WI38 (cell line): ENCODE results near the gene SUFU.
A peak's percentile ranks its signal among the peaks of the same experiment; 100 is the strongest.

Experiments
- H3K4me3 ChIP-seq: 2 replicates; pipeline ENCODE4 v1.5.1; 2011; ENCODE audit warnings: low read depth, mild to moderate bottlenecking, control low read depth, low read length
- TF ChIP-seq, protein P1 (sequence below): IDR thresholded peaks from 2 replicates; pipeline ENCODE4 v1.5.1; 2012; ENCODE audit warnings: low read depth, mild to moderate bottlenecking, control low read depth, low read length

The SUFU gene

DNA sequence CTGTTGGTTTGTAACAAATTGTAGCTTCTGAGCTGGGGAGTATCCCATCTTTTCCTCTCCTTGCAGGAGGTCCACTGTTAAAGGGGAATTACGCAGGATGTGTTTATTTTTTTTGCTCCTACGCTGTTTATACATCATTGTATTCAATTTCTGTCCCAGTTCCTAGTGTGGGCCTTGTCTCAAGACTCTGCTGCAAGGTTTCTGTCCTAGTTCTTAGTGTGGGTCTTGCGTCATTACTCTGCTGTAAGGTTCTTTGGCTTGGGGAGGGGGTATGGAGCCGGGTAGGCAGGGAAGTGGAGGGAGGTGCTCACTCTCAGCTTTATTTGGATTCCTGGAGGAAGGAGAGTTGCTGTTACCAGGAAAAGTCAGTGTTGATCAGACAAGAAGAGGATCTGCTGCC is 76.5 kb downstream of the SUFU start:
- TF ChIP-seq, protein P1, sequence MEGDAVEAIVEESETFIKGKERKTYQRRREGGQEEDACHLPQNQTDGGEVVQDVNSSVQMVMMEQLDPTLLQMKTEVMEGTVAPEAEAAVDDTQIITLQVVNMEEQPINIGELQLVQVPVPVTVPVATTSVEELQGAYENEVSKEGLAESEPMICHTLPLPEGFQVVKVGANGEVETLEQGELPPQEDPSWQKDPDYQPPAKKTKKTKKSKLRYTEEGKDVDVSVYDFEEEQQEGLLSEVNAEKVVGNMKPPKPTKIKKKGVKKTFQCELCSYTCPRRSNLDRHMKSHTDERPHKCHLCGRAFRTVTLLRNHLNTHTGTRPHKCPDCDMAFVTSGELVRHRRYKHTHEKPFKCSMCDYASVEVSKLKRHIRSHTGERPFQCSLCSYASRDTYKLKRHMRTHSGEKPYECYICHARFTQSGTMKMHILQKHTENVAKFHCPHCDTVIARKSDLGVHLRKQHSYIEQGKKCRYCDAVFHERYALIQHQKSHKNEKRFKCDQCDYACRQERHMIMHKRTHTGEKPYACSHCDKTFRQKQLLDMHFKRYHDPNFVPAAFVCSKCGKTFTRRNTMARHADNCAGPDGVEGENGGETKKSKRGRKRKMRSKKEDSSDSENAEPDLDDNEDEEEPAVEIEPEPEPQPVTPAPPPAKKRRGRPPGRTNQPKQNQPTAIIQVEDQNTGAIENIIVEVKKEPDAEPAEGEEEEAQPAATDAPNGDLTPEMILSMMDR, result no peak
- H3K4me3 ChIP-seq, result 0 out of 2 replicates have a peak overlapping the region, but pooled peaks have one; percentile 9

DNA sequence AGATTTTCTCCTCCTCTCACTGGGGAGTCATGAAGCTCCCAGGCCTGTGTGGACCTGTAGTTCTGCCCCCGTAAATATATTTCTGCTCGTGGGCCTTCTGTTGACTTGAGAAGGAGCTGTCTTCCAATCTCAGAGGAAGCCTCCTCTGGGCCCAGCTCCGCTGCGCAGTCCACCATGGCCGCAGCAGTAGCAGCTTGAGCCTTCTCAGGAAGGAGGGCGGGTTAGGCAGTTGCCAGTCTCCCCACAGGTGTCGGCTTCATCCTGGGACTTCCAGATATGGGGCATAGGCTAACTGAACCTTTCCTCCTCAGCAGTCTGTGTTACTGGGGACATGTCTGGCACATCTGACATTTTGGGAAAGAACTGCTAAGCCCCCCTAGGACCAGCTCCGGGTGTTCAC is 77.6 kb downstream of the SUFU start:
- TF ChIP-seq, protein P1, result no peak
- no peak overlapping the region for H3K4me3 ChIP-seq

DNA sequence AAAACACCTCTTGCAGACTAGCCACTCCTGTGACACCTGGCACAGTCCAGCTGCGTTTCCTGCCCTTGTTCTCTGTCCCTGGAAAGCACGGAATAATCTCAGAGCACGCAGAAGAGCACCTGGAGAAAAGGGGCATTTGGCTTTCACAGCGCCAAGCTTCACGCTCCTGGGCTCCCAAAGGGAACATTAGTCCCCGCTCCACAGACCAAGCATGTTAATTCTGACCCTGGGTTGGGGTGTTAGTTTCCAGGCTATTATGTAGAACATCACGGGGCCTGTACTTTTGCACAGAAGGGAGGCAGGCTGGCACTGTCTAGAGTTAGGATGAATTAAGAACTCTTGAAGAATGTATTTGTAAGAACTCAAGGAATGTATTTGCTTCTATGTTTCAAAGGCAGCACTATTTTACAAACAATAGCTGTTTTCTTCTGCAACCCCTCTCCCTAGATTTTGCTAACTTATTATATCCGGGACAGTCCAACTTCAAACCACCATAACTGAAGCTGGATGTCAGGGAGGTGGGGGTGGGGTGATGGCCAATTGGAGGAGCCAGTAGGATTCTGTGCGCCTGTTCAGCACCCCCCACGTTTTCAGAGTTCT is 78.3 kb downstream of the SUFU start:
- TF ChIP-seq, protein P1, result no peak
- no peak overlapping the region for H3K4me3 ChIP-seq

DNA sequence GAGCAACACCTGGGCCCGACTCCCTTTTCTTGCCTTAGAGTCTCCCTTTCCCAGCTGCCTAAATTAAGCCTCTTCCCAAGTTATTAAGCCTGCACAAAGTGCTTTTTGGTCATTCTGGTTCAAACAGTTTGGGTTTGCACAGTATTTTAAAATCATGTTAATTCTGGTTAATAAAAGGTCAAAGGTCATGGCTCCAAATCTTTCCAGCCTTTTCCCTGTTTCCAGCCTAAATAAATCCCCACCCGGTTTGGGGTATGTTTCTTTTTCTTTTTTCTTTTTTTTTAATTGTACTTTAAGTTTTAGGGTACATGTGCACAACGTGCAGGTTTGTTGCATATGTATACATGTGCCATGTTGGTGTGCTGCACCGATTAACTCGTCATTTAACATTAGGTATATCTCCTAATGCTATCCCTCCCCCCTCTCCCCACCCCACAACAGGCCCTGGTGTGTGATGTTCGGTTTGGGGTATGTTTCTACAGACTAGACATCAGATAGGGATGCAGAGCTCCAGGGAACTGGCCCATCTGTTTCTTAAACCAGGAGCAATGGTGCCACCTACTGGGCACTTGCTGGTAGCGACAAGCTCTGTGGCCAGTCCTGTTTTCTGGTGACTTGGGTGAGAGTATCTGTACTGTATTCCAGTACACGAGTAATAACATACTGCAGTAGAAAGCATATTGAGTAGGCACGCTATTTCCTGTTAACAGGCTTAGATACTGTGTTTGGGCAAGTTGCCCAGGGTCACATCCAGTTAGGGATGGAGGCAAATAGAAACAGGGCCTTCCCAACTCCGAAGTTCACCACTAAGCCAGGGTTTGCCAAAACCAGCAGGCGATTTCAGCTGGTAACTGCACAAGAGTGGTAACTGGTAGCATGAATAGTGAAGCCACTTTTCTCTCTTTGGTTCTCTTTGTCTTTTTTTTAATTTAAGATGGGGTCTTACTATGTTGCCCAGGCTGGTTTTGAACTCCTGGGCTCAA is 80.0 kb downstream of the SUFU start:
- no peak overlapping the region for H3K4me3 ChIP-seq
- TF ChIP-seq, protein P1, result peak; percentile 76

DNA sequence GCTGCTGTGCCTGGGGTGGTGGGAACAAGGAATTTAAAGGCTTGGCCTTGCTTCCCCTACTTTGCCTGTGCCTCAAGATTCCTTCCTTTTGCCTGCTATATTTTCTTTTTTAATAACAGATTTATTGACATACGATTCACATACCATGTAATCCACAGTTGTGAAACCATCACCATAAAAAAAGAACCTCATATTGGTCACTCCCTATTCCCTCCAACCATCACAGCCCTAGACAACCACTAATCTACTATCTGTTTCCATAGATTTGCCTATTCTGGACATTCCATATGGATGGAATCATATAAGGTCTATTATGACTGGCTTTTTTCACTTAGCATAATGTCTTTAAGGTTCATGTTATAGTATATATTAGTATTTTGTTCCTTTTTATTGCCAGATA is 81.3 kb downstream of the SUFU start:
- TF ChIP-seq, protein P1, result no peak

DNA sequence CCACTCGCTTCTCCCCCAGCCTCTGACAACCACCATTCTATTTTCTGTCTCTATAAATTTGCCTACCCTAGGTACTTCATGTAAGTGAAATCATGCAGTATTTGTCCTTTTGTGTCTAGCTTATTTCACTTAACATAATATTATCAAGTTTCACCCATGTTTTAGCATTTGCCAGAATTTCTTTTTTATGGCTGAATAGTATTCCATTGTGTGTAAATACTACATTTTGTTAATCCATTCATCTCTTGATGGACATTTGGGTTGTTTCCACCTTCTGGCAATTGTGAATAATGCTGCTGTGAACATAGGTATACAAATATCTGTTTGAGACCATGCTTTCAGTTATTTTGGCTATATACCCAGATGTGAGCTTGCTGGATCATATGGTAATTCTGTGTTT is 83.1 kb downstream of the SUFU start:
- H3K4me3 ChIP-seq, result no peak overlapping the region

More for the DNA sequence above, 81.3 kb downstream of the SUFU start:
- H3K4me3 ChIP-seq, result no peak overlapping the region

More for the DNA sequence above, 83.1 kb downstream of the SUFU start:
- TF ChIP-seq, protein P1, result no peak
